GM19043 (cell line): ENCODE data around the gene MED1.
"Not testable (repeated sequence)": the region's sequence is repeated elsewhere in the genome, so short reads cannot be mapped to it uniquely, and the experiment has no call there.

Experiments used
- ATAC-seq: cut with Tn5 transposase; IDR thresholded peaks from one replicate; pipeline ENCODE4 v1.9.1; 2021; ENCODE audit warnings: low read depth; ENCODE audit not compliant: unreplicated experiment

The MED1 gene, protein sequence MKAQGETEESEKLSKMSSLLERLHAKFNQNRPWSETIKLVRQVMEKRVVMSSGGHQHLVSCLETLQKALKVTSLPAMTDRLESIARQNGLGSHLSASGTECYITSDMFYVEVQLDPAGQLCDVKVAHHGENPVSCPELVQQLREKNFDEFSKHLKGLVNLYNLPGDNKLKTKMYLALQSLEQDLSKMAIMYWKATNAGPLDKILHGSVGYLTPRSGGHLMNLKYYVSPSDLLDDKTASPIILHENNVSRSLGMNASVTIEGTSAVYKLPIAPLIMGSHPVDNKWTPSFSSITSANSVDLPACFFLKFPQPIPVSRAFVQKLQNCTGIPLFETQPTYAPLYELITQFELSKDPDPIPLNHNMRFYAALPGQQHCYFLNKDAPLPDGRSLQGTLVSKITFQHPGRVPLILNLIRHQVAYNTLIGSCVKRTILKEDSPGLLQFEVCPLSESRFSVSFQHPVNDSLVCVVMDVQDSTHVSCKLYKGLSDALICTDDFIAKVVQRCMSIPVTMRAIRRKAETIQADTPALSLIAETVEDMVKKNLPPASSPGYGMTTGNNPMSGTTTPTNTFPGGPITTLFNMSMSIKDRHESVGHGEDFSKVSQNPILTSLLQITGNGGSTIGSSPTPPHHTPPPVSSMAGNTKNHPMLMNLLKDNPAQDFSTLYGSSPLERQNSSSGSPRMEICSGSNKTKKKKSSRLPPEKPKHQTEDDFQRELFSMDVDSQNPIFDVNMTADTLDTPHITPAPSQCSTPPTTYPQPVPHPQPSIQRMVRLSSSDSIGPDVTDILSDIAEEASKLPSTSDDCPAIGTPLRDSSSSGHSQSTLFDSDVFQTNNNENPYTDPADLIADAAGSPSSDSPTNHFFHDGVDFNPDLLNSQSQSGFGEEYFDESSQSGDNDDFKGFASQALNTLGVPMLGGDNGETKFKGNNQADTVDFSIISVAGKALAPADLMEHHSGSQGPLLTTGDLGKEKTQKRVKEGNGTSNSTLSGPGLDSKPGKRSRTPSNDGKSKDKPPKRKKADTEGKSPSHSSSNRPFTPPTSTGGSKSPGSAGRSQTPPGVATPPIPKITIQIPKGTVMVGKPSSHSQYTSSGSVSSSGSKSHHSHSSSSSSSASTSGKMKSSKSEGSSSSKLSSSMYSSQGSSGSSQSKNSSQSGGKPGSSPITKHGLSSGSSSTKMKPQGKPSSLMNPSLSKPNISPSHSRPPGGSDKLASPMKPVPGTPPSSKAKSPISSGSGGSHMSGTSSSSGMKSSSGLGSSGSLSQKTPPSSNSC (N-terminal part only)

DNA sequence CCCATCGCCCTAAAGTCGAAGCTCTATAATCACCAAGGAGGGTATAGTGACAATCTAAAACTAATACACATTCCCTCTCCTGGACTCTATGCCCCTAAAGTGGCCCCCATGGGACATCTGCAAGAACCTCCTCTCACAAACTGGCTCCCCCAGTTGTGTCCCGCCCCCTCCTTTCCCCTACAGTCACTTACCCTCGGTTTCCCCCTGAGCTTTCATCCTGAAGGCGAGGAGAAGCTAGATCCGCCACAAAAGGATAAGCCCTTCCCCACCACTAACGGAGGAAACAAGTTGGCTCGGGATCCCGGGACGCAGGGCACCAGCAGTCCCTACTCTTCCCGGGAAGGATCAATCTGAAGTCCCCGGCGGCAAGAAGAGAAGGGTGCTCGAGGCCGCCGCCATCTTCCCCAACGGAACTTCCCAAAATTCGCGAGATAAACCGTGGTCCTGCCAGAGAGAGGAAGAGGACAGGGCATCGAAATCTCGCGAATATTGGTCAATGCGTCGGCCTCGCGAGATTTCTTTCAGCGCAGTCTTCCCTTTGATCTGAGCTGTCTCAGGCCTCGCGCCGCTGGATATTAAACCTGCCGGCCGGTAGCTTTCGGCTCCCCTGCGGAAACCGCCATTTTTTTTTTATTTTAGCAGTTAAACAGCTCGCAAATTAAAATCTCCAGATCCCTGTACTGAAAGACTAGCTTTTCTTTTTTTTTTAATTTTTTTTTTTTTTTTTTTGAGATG is at the start of gene MED1:
TSS of gene MED1 (minus strand) at position 417 of the 735 bp plus-strand sequence. CDS start at position 216, 201 bp downstream.
- peak; percentile 89 for ATAC-seq

DNA sequence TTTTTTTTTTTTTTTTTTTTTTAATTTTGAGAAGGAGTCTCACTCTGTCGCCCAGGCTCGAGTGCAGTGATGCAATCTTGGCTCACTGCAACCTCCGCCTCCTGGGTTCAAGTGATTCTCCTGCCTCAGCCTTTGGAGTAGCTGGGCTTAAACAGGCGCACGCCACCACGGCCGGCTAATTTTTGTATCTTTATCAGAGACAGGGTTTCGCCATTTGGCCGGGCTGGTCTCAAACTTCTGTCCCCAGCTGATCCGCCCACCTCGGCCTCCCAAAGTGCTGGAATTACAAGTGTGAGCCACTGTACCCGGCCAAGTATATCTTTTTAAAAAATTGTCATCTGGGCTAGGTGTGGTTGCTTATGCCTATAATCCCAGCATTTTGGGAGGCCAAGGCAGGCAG is 45.9 kb upstream of the MED1 start:
- ATAC-seq: not testable (repeated sequence)

DNA sequence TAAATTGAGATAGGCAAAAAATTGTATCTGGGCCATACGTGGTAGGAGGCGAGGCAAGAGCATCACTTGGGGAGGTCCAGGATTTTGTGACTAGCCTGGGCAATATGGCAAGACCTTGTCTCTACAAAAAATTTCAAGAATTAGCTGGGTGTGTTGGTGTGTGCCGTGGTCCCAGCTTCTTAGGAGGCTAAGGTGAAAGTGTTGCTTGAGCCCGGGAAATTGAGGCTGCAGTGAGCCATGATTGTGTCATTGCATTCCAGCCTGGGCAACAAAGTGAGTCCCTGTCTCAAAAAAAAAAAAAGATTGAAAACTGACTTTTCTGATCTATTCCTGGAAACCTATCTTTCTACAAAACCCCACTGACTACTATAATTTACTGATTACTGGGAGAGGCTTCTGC is 36.9 kb upstream of the MED1 start:
- ATAC-seq: no peak

DNA sequence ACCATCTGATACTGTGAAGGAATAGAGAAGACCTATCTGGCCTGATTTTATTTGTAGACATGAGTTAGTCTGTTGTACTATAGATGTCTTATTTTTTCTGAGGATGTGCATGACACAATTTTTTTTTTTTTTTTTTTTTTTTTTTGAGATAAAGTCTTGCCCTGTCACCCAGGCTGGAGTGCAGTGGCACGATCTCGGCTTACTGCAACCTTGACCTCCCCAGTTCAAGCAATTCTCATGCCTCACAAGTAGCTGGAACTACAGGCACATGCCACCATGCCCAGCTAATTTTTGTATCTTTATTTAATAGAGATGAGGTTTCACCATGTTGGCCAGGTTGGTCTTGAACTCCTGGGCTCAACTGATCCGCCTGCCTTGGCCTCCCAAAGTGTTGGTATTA is 36.4 kb upstream of the MED1 start:
- ATAC-seq: not testable (repeated sequence)

DNA sequence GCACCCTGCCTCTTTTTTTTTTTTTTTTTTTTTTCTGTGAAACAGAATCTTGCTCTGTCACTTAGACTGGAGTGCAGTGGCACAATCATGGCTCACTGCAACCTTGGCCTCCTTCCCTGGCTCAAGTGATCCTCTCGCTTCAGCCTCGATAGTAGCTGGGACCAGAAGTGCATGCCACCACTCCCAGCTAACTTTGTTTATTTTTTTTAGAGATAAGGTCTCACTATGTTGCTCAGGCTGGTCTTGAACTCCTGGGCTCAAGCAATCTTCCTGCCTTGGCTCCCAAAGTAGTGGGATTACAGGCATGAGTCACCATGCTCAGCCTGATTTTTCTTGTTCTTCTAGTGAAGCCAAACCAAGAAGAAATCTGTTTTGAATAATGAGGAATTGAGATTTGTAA is 35.2 kb upstream of the MED1 start:
- ATAC-seq: no peak

DNA sequence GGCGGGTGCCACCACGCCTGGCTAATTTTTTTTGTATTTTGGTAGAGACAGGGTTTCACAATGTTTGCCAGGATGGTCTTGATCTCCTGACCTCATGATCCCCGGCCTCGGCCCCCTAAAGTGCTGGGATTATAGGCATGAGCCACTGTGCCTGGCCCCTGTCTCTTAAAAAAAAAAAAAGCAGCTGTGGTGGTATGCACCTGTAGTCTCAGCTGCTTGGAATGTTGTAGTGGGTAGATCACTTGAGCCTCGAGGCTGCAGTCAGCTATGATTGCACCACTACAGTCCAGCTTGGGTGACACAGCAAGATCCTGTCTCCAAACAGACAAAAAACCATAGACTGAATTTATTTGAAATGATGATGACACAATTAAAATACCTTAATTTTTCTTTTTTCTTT is 34.5 kb upstream of the MED1 start:
- no peak for ATAC-seq

DNA sequence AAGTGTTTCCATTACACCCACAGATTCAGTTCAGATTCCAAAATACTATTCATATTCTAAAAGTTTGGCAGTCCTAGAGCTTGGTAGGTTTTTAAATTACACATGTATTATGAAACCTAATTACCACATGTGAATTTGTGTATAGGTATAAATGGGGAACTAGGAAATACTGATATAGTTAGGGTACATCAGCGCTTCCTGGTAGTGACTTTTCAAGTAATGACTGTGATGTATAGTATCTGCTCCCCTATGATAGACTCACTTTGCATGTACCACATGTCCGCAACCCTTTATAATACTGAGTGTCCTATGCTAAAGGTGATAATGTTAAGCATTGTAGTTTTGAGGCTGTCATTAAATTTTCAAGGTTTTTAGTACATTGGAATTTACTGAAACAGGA is 33.1 kb upstream of the MED1 start:
- no peak for ATAC-seq

DNA sequence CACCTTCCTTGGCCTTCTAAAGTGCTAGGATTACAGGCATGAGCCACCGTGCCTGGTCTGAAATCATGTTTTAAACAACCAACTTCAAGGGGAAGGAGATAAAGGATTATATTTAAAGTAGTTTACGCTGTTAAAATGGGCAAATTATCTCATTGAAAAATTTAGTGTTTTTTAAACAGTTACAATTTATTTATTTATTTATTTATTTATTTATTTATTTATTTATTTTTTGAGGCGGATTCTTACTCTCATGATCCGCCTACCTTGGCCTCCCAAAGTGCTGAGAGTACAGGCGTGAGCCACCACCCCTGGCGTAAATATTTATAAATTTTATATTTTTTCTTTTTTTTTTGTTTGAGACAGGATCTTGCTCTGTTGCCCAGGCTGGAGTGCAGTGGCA is 32.4 kb upstream of the MED1 start:
- ATAC-seq: no peak

DNA sequence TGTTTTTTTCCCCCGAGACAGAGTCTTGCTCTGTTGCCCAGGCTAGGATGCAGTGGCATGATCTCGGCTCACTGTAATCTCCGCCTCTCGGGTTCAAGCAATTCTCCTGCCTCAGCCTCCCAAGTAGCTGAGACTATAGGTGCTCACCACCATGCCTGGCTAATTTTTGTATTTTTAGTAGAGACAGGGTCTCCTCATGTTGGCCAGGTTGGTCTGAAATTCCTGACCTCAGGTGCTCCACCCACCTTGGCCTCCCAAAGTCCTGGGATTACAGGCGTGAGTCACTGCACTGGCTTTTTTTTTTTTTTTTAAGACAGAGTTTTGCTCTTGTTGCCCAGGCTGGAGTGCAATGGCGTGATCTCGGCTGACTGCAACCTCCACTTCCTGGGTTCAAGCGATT is 28.6 kb upstream of the MED1 start:
- ATAC-seq: not testable (repeated sequence)

DNA sequence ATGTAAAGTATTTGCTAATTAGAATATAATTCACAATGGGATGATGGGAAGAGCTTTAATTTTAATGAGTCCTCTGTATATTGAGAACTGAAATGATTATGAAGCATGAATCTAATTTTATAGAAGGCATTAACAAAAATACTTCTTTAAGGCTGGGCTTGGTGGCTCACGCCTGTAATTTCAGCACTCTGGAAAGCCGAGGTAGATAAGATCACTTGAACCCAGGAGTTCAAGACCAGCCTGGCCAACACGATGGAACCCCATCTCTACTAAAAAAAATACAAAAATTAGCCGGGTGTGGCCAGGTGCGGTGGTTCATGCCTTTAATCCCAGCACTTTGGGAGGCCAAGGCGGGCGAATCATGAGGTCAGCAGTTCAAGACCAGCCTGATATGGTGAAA is 22.2 kb upstream of the MED1 start:
- no peak for ATAC-seq

DNA sequence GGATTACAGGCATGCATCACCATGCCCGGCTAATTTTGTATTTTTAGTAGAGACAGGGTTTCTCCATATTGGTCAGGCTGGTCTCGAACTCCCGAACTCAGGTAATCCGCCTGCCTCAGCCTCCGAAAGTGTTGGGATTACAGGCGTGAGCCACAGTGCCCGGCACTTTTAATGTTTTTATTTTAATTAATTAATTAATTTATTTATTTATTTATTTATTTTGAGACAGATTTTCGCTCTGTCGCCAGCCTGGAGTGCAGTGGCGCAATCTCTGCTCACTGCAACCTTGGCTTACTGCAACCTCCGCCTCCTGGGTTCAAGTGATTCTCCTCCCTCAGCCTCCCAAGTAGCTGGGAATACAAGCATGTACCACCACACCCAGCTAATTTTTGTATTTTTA is 17.5 kb upstream of the MED1 start:
- ATAC-seq: not testable (repeated sequence)

DNA sequence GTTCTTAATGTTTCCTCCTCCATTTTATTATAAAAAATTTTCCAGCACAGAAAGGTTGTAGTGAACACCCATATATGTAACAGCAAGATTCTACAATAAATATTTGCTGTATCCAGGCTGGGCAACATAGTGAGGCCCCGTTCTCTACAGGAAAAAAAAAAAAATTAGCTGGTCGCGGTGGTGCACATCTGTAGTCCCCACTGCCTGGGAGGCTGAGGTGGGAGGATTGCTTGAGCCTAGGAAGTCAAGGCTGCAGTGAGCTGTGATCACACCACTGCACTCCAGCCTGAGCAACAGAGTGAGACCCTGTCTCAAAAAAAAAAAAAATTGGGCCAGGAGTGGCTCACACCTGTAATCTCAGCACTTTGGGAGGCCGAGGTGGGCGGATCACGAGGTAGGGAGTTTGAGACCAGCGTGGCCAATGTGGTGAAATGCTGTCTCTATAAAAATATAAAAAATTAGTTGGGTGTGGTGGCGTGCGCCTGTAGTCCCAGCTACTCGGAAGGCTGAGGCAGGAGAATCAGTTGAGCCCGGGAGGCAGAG is 13.6 kb upstream of the MED1 start:
- ATAC-seq: not testable (repeated sequence)

DNA sequence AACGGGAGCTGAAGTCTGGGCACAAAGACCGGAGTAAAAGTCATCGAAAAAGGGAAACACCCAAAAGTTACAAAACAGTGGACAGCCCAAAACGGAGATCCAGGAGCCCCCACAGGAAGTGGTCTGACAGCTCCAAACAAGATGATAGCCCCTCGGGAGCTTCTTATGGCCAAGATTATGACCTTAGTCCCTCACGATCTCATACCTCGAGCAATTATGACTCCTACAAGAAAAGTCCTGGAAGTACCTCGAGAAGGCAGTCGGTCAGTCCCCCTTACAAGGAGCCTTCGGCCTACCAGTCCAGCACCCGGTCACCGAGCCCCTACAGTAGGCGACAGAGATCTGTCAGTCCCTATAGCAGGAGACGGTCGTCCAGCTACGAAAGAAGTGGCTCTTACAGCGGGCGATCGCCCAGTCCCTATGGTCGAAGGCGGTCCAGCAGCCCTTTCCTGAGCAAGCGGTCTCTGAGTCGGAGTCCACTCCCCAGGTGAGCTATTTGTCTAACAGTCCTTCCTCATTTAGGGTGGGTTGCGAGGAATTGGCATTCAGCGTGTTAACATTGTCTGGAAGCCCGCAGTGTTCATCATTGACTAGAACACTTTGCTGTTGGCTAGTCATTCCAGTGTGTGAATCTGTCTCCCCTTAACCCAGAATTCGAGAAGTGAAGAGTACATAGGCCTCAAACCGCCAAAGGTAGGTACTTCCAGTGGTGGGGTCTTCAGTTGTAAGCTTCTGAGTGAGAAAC is 11.7 kb upstream of the MED1 start:
- ATAC-seq: no peak

DNA sequence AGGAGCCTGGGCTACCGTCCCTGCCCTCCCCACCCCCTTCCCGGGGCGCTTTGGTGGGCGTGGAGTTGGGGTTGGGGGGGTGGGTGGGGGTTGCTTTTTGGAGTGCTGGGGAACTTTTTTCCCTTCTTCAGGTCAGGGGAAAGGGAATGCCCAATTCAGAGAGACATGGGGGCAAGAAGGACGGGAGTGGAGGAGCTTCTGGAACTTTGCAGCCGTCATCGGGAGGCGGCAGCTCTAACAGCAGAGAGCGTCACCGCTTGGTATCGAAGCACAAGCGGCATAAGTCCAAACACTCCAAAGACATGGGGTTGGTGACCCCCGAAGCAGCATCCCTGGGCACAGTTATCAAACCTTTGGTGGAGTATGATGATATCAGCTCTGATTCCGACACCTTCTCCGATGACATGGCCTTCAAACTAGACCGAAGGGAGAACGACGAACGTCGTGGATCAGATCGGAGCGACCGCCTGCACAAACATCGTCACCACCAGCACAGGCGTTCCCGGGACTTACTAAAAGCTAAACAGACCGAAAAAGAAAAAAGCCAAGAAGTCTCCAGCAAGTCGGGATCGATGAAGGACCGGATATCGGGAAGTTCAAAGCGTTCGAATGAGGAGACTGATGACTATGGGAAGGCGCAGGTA is 11.0 kb upstream of the MED1 start:
- ATAC-seq: peak; percentile 55

DNA sequence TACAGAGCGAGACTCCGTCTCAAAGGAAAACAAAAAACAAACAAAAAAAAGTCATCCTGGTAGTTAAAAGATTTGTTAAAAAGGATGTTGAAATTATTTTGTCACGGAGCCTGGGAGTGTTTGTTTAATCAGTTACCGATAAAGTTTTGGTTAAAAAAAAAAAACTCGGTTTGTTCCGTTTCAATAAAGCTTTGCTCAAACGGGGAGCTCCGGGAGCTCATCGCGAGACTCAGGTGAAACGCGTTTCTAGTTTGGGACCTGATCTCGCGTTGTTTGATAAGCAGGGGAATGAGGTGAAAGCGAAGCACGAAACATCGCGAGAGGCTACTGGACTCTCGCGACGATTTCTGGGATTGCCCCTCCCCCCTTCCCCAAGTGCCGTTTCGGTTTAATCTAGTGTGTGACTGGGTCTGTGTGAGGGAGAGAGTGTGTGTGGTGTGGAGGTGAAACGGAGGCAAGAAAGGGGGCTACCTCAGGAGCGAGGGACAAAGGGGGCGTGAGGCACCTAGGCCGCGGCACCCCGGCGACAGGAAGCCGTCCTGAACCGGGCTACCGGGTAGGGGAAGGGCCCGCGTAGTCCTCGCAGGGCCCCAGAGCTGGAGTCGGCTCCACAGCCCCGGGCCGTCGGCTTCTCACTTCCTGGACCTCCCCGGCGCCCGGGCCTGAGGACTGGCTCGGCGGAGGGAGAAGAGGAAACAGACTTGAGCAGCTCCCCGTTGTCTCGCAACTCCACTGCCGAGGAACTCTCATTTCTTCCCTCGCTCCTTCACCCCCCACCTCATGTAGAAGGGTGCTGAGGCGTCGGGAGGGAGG is 10.3 kb upstream of the MED1 start, which contains the start of gene CDK12:
TSS of gene CDK12 (plus strand) at position 374 of the 813 bp plus-strand sequence. CDS start 586 bp downstream, outside the sequence.
- peak; percentile 68 for ATAC-seq

DNA sequence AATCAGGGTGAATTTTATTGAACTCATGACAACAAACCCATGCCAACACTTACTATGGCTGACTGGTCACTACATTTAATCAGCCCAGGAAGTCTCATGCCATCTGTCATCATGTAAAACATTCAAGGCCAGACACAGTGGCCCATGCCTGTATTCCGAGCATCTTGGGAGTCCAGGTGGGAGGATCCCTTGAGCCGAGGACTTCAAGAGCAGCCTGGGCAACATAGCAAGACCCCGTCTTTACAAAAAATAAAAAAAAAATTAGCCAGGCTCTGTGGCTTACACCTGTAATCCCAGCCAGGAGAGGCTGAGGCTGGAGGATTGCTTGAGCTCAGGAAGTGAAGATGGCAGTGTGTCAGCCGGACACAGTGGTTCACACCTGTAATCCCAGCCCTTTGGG is 4.9 kb upstream of the MED1 start:
- no peak for ATAC-seq

DNA sequence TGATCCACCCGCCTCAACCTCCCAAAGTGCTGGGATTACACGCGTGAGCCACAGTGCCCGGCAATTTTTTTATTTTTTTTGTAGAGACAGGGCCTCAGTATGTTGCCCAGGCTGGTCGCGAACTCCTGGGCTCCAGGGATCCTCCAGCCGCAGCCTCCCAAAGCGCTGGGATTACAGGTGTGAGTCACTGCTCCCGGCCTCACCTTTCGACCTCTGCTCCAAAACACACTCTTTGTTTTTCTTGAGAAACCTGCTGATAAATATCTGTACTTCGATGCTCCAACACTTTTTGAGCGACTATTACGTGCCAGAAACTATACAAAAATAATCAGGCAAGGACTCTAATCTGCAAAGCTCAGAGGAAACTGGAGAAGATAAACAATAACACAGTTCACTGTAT is 1.0 kb downstream of the MED1 start:
- ATAC-seq: no peak

DNA sequence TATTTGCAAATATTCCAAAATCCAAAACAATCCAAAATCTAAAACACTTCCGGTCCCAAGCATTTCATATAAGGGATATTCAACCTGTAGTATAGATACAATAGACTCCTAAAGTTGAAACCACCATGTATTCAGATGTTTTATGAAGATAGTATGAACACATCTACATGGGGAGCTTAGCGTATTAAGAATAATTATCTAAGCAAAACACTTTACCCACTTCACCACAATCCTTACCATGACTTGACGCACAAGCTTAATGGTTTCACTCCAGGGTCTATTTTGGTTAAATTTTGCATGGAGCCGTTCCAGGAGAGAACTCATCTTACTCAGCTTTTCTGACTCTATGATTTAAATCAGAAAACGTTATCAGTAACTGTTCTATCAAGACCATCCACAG is 3.5 kb downstream of the MED1 start:
- ATAC-seq: no peak
